ENCODE measurements around the gene TTLL11.

TTLL11 gene

GRCh38 chr9:121811140-121811539 lies 282.0 kb downstream of the TTLL11 start:
- Histone ChIP-seq H3K27me3 (no peaks in the 10 kb centered on the region), H3K27ac (no peak overlapping the region), H3K4me3 (ENCODE audit: low read depth in 1 of 2, low read length in 1 of 2) (no peak overlapping the region), H3K36me3 (no peaks in the 10 kb centered on the region), H3K4me1 (ENCODE audit: control insufficient read depth in 1 of 2, insufficient read depth in 1 of 2, low read depth in 1 of 2, low read length in 1 of 2) (no peaks in the 10 kb centered on the region), H3K9me3 (no peaks in the 10 kb centered on the region)
- TF ChIP-seq CTCF (IDR thresholded peaks at IDR 0.05): no peak

GRCh38 chr9:121810489-121810888 lies 282.6 kb downstream of the TTLL11 start:
- Histone ChIP-seq H3K4me1 (ENCODE audit: control insufficient read depth in 1 of 2, insufficient read depth in 1 of 2, low read depth in 1 of 2, low read length in 1 of 2) (no peaks in the 10 kb centered on the region), H3K27ac (no peak overlapping the region), H3K36me3 (no peaks in the 10 kb centered on the region), H3K9me3 (no peaks in the 10 kb centered on the region), H3K27me3 (no peaks in the 10 kb centered on the region), H3K4me3 (ENCODE audit: low read depth in 1 of 2, low read length in 1 of 2) (no peak overlapping the region)
- no peak for TF ChIP-seq CTCF (IDR thresholded peaks at IDR 0.05)

GRCh38 chr9:121809356-121810050 lies 283.6 kb downstream of the TTLL11 start:
- H3K4me1 ChIP-seq (ENCODE audit: control insufficient read depth in 1 of 2, insufficient read depth in 1 of 2, low read depth in 1 of 2, low read length in 1 of 2): no peaks in the 10 kb centered on the region
- H3K36me3 ChIP-seq: no peaks in the 10 kb centered on the region
- H3K4me3 ChIP-seq (ENCODE audit: low read depth in 1 of 2, low read length in 1 of 2): no peak overlapping the region
- H3K27ac ChIP-seq: no peak overlapping the region
- TF ChIP-seq CTCF (IDR thresholded peaks at IDR 0.05): no peak
- no peaks in the 10 kb centered on the region for H3K9me3 ChIP-seq
- no peaks in the 10 kb centered on the region for H3K27me3 ChIP-seq

- no peak overlapping the region for H3K4me3 ChIP-seq (ENCODE audit: low read depth in 1 of 2, low read length in 1 of 2)
- no peaks in the 10 kb centered on the region for H3K4me1 ChIP-seq (ENCODE audit: control insufficient read depth in 1 of 2, insufficient read depth in 1 of 2, low read depth in 1 of 2, low read length in 1 of 2)
- H3K9me3 ChIP-seq: no peaks in the 10 kb centered on the region
- H3K27ac ChIP-seq: no peak overlapping the region
- no peaks in the 10 kb centered on the region for H3K27me3 ChIP-seq
- TF ChIP-seq CTCF (IDR thresholded peaks at IDR 0.05): no peak
- H3K36me3 ChIP-seq: no peaks in the 10 kb centered on the region
Observed at GRCh38 chr9:121808781-121809180, 284.3 kb downstream of the TTLL11 start.

- TF ChIP-seq CTCF (IDR thresholded peaks at IDR 0.05): no peak
- Histone ChIP-seq H3K36me3 (no peaks in the 10 kb centered on the region), H3K9me3 (no peaks in the 10 kb centered on the region), H3K4me3 (ENCODE audit: low read depth in 1 of 2, low read length in 1 of 2) (no peak overlapping the region), H3K4me1 (ENCODE audit: control insufficient read depth in 1 of 2, insufficient read depth in 1 of 2, low read depth in 1 of 2, low read length in 1 of 2) (no peaks in the 10 kb centered on the region), H3K27ac (no peak overlapping the region), H3K27me3 (peaks cover 2% of the 10 kb centered on the region)
Observed at GRCh38 chr9:121807823-121808278, 285.3 kb downstream of the TTLL11 start.
